NB4 (cell line): ENCODE results near the gene MTF1.
A peak's percentile ranks its signal among the peaks of the same experiment; 100 is the strongest.

Experiments used
- DNase-seq: peaks from one replicate; pipeline ENCODE4 v3.0.0; 2010; ENCODE audit warnings: low read depth
- H3K4me3 ChIP-seq: one replicate; pipeline ENCODE4 v1.5.1; 2011; ENCODE audit warnings: mild to moderate bottlenecking, low read depth, low read length, moderate library complexity
- CTCF ChIP-seq: IDR thresholded peaks from one replicate; pipeline ENCODE4 v1.5.1; 2012; ENCODE audit warnings: low read depth, low read length
- MAX ChIP-seq: IDR thresholded peaks from 2 replicates; pipeline ENCODE4 v1.6.1; 2011; ENCODE audit warnings: low read depth, low read length
- MYC ChIP-seq: IDR thresholded peaks from 2 replicates; pipeline ENCODE4 v1.6.1; 2011; ENCODE audit warnings: low read depth, low read length
- POLR2A ChIP-seq: IDR thresholded peaks from 2 replicates; pipeline ENCODE4 v1.6.1; 2011; ENCODE audit warnings: mild to moderate bottlenecking; ENCODE audit not compliant: insufficient read length; ENCODE audit errors: extremely low read depth

Gene MTF1

GRCh38 chr1:37849480-37849879 is 9.9 kb downstream of the MTF1 start:
- no peak for TF ChIP-seq MYC
- TF ChIP-seq MAX, result no peak
- no peak for TF ChIP-seq POLR2A
- no peak for TF ChIP-seq CTCF
- no peak for DNase-seq
- H3K4me3 ChIP-seq, result no peak overlapping the region

GRCh38 chr1:37846647-37847339 is 12.6 kb downstream of the MTF1 start:
- H3K4me3 ChIP-seq, result peak overlapping the region; percentile 34
- TF ChIP-seq CTCF (no peak), POLR2A (no peak), MAX (no peak), MYC (no peak)
- peak; percentile 39 for DNase-seq

- TF ChIP-seq MYC, result 0 out of 2 replicates have a peak, but pooled peaks have one; percentile 30
- TF ChIP-seq POLR2A, result no peak
- no peak for TF ChIP-seq CTCF
- peak; percentile 41; the same call in 1 of the 2 replicates for TF ChIP-seq MAX
- peak; percentile 75 for DNase-seq
- H3K4me3 ChIP-seq, result peak overlapping the region; percentile 34
These were observed 13.6 kb downstream of the MTF1 start for GRCh38 chr1:37845786-37846185.

GRCh38 chr1:37845049-37845646 is 14.2 kb downstream of the MTF1 start:
- peak; percentile 20 for DNase-seq
- peak overlapping the region; percentile 21 for H3K4me3 ChIP-seq
- TF ChIP-seq MYC, result no peak
- no peak for TF ChIP-seq CTCF
- no peak for TF ChIP-seq MAX
- TF ChIP-seq POLR2A, result no peak

GRCh38 chr1:37844536-37844935 is 14.9 kb downstream of the MTF1 start:
- no peak for TF ChIP-seq MYC
- no peak for TF ChIP-seq CTCF
- TF ChIP-seq POLR2A, result no peak
- TF ChIP-seq MAX, result no peak
- no peak overlapping the region for H3K4me3 ChIP-seq
- DNase-seq, result no peak
